Measurements from ENCODE around the gene CENPU.

DNA sequence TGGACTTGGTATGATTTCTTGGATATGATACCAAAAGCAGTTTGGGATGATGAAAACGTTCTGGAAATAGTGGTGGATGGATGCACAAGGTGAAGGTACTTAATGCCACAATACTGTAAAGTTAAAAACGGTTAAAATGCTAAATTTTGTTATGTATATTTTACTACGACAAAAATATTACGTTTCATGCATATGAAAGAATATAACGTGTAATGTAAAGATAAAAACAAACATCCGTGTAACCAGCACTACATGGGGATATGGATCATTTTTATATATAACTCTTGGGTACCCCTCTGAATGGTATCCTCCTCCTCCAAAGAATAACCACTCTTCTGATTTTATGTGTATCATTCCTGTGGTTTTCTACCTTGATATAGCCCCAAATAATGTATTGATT is 862 bp upstream of the CENPU start:
- TF ChIP-seq, protein P1, sequence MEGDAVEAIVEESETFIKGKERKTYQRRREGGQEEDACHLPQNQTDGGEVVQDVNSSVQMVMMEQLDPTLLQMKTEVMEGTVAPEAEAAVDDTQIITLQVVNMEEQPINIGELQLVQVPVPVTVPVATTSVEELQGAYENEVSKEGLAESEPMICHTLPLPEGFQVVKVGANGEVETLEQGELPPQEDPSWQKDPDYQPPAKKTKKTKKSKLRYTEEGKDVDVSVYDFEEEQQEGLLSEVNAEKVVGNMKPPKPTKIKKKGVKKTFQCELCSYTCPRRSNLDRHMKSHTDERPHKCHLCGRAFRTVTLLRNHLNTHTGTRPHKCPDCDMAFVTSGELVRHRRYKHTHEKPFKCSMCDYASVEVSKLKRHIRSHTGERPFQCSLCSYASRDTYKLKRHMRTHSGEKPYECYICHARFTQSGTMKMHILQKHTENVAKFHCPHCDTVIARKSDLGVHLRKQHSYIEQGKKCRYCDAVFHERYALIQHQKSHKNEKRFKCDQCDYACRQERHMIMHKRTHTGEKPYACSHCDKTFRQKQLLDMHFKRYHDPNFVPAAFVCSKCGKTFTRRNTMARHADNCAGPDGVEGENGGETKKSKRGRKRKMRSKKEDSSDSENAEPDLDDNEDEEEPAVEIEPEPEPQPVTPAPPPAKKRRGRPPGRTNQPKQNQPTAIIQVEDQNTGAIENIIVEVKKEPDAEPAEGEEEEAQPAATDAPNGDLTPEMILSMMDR (IDR thresholded peaks at IDR 0.05) = no peak
- no peak for TF ChIP-seq EZH2 (IDR thresholded peaks at IDR 0.05; ENCODE audit: borderline replicate concordance, insufficient read depth, low read depth, low read length, poor library complexity, severe bottlenecking)
